Epithelial cell of alveolus of lung (primary cell): ENCODE results near the gene ZNF774. TPM values are rescaled to one million over a fixed set of nuclear protein-coding genes. Genes with fewer than 3 reads are reported as not detected.

ENCODE experiments used
- total RNA-seq: library from RNA; depleted of rRNA; stranded (reverse); fragments of >200 nt; gene quantifications from 2 replicates; pipeline ENCODE4 v1.2.1, GENCODE V29; 2015

ZNF774 gene
- 0.16 and 0.91 TPM in 2 replicates for total RNA-seq

GRCh38 chr15:90352107-90352893 is at the start of gene ZNF774:
TSS of gene ZNF774 (plus strand) at chr15:90352284. CDS start at chr15:90354661, 2,377 bp downstream.

GRCh38 chr15:90387534-90388461 is 35.7 kb downstream of the ZNF774 start, which contains the start of gene IQGAP1:
TSS of gene IQGAP1 (plus strand) at chr15:90388242. CDS start at chr15:90388342, 100 bp downstream.

Other genes with a start within 250 kb of the ZNF774 start
- 68.2 and 100 TPM in 2 replicates for gene IDH2, start 249.8 kb upstream of the ZNF774 start, total RNA-seq
- gene SEMA4B, start 151.0 kb upstream of the ZNF774 start, total RNA-seq: 17.8 and 46.1 TPM in 2 replicates
- 20.0 and 41.6 TPM in 2 replicates for gene CIB1, start 118.3 kb upstream of the ZNF774 start, total RNA-seq
- 1.0 and 5.8 TPM in 2 replicates for gene GDPGP1, start 118.1 kb upstream of the ZNF774 start, total RNA-seq
- 0.08 TPM in 1 of 2 replicates, not detected in the other for gene TTLL13, start 102.7 kb upstream of the ZNF774 start, total RNA-seq
- 41.3 and 78.0 TPM in 2 replicates for gene NGRN, start 86.6 kb upstream of the ZNF774 start, total RNA-seq
- gene IQGAP1, start 36.0 kb downstream of the ZNF774 start, total RNA-seq: 83.2 and 138 TPM in 2 replicates
- 16.4 and 29.9 TPM in 2 replicates for gene CRTC3, start 177.6 kb downstream of the ZNF774 start, total RNA-seq